ENCODE results near the gene UGT2A2.
"Not testable (repeated sequence)": the region's sequence is repeated elsewhere in the genome, so short reads cannot be mapped to it uniquely, and the experiment has no call there.

Gene UGT2A2

GRCh38 chr4:69639542-69639941 lies at the start of gene UGT2A2:
Gene UGT2A2 (minus strand): TSS chr4:69639642. CDS start chr4:69639640, 2 bp downstream.
- in situ Hi-C loops (cut with MboI; ENCODE audit: low pct_unique_long_range_greater_than_20kb, low sequenced_read_pairs) = no loop called here
- DNase-seq = no peak

DNA sequence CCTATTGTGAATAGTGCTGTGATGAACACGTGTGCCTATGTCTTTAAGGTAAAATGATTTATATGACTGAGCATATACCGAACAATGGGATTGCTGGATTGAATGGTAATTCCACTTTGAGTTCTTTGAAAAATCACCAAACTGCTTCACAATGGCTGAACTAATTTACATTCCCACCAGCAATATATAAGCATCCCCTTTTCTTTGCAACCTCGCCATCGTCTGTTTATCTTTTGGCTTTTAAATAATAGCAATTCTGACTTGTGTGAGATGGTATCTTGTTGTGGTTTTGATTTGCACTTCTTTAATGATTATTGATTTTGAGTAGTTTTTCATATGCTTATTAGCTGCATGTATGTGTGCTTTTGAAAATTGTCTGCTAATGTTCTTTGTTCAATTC lies 45.4 kb upstream of the UGT2A2 start:
- in situ Hi-C loops (cut with MboI; ENCODE audit: low pct_unique_long_range_greater_than_20kb, low sequenced_read_pairs) = no loop called here
- no peak for DNase-seq

- in situ Hi-C loops (cut with MboI; ENCODE audit: low pct_unique_long_range_greater_than_20kb, low sequenced_read_pairs) = no loop called here
- no peak for DNase-seq
Measured at GRCh38 chr4:69668680-69669079, 29.2 kb upstream of the UGT2A2 start.

DNA sequence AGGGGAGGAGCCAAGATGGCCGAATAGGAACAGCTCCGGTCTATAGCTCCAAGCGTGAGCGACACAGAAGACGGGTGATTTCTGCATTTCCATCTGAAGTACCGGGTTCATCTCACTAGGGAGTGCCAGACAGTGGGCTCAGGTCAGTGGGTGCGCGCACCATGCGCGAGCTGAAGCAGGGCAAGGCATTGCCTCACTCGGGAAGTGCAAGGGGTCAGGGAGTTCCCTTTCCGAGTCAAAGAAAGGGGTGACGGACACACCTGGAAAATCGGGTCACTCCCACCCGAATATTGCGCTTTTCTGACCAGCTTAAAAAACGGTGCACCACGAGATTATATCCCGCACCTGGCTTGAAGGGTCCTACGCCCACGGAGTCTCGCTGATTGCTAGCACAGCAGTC lies 24.6 kb upstream of the UGT2A2 start:
- DNase-seq; in situ Hi-C loops (cut with MboI; ENCODE audit: low pct_unique_long_range_greater_than_20kb, low sequenced_read_pairs): not testable (repeated sequence)

- in situ Hi-C loops (cut with MboI; ENCODE audit: low pct_unique_long_range_greater_than_20kb, low sequenced_read_pairs); DNase-seq: not testable (repeated sequence)
Measured at GRCh38 chr4:69661130-69661803, 21.8 kb upstream of the UGT2A2 start.

DNA sequence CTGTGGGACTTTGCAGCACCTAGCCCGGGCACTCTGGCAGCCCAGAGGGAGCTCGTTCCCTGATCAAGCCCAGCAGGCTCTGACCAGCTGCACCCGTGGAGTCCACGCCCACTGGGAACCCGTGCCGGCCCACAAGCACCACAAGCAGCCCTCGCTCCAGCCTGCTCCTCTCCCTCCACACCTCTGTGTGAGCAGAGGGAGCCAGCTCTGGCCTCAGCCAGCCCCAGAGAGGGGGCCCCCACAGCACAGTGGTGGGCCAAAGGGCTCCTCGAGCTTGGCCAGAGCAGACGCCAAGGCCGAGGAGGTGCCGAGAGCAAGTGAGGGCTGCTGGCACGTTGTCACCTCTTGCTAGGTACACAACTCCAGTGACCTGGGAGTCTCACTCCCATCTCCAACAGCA lies 18.7 kb upstream of the UGT2A2 start:
- in situ Hi-C loops (cut with MboI; ENCODE audit: low pct_unique_long_range_greater_than_20kb, low sequenced_read_pairs) = no loop called here

DNA sequence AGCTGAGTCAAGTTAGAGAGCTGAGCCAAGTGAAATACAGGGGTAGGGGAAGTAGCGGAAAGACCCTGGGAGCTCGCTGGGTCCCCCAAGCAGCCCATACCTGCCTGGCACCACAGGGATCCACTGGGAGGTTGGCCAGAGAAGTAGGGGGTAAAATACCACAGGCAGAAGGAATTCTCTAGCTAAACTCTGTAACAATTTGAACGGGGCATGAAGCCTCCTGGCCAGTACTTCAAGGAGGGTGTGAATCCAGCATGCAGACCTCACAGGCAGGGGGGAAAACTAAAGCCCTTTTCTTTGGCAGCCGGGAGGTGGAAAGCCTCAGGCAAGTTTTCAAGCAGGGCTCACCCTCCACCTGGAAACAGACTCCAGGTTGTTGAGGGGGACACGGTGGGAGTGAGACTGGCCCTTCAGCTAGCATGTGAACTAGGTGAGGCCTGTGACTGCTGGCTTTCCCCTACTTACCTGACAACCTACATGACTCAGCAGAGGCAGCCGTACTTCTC lies 17.3 kb upstream of the UGT2A2 start:
- in situ Hi-C loops (cut with MboI; ENCODE audit: low pct_unique_long_range_greater_than_20kb, low sequenced_read_pairs) = no loop called here
- no peak for DNase-seq

More for the DNA sequence above, 18.7 kb upstream of the UGT2A2 start:
- no peak for DNase-seq

GRCh38 chr4:69653147-69653546 lies 13.7 kb upstream of the UGT2A2 start, which contains the start of gene UGT2A1:
Gene UGT2A1 (minus strand): TSS chr4:69653247. CDS start chr4:69647644, 5,603 bp downstream.
- in situ Hi-C loops (cut with MboI; ENCODE audit: low pct_unique_long_range_greater_than_20kb, low sequenced_read_pairs) = no loop called here
- DNase-seq = no peak

- in situ Hi-C loops (cut with MboI; ENCODE audit: low pct_unique_long_range_greater_than_20kb, low sequenced_read_pairs) = no loop called here
- no peak for DNase-seq
Measured at GRCh38 chr4:69650872-69651271, 11.4 kb upstream of the UGT2A2 start.

GRCh38 chr4:69649629-69650028 lies 10.2 kb upstream of the UGT2A2 start:
- peak; percentile 4 for DNase-seq

DNA sequence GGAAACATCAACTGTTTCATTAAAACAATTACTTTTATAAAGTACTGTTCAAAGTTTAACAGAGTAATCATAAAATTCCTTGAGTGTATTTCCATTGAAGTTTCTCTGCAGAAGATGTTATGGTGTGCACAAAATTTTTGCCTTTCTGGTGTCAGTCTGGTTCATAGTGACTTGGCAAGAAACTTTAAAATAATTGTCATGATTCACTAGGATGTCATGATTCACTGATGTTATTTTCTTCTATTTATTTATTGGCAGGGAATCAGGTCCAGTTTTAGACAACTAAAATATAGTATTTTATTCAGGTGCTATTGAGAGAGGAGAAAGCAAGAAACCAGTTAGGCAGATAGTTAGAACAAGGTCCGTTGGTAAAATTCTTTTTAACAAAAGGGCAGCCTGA lies 9.8 kb upstream of the UGT2A2 start:
- in situ Hi-C loops (cut with MboI; ENCODE audit: low pct_unique_long_range_greater_than_20kb, low sequenced_read_pairs) = no loop called here
- no peak for DNase-seq

More at GRCh38 chr4:69649629-69650028, 10.2 kb upstream of the UGT2A2 start:
- in situ Hi-C loops (cut with MboI; ENCODE audit: low pct_unique_long_range_greater_than_20kb, low sequenced_read_pairs) = no loop called here

DNA sequence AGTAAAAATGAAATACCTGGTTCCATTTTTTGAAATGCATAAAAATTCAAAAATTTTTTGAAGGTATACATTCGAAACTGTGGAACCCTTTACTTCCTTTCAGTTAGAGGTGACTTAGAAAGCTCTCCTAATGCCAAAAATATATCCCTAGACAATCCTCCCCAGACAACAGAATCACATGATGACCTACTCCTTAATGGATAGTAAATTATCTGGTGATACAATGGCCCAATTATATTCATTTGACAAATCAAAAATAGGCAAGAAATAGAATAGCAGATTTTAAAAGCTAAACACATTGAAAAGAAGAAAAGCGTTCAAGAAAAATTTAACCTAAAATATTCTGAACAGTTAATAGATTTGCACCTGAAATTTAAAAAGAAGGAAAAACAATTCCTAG lies 3.5 kb upstream of the UGT2A2 start:
- no peak for DNase-seq
- in situ Hi-C loops (cut with MboI; ENCODE audit: low pct_unique_long_range_greater_than_20kb, low sequenced_read_pairs) = no loop called here

DNA sequence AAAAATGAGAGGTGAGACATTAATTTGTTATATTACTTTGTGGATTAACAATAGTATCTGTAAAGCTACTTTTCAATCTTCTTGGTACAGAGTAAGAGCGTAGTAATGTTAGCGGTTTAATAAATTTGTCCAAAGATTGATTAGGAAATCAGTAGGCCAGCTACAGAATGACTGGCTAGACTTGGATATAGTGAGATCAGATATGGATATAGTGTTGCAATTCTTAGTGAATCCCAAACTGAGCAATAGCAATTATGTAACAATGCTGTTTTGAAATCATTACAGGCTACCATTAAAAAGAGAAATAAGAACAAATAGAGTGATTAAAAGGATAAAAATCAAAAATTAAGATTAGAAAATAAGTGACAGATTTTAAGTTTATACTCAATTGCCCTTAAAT lies 847 bp upstream of the UGT2A2 start:
- no peak for DNase-seq
- in situ Hi-C loops (cut with MboI; ENCODE audit: low pct_unique_long_range_greater_than_20kb, low sequenced_read_pairs) = no loop called here

GRCh38 chr4:69617083-69617694 lies 22.3 kb downstream of the UGT2A2 start:
- peak; percentile 53 for DNase-seq
- in situ Hi-C loops (cut with MboI; ENCODE audit: low pct_unique_long_range_greater_than_20kb, low sequenced_read_pairs) = no loop called here

DNA sequence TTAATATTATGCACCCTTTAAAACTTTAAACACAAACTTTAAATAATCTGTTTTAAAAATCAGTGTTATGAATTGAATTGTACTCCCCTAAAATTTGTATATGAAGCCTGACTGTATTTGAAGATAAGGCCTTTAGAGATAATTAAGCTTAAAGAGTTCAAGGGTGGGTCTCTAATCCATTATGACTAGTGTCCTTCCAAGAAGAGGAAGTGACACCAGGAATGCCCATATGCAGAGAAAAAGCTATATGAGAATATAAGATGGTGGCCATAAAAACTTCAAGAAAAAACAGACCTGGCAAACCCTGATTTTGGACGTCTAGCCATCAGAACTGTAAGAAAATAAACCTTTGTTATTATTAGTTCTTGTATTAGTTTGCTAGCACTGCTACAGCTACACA lies 29.0 kb downstream of the UGT2A2 start:
- peak; percentile 8 for DNase-seq
- in situ Hi-C loops (cut with MboI; ENCODE audit: low pct_unique_long_range_greater_than_20kb, low sequenced_read_pairs) = no loop called here

DNA sequence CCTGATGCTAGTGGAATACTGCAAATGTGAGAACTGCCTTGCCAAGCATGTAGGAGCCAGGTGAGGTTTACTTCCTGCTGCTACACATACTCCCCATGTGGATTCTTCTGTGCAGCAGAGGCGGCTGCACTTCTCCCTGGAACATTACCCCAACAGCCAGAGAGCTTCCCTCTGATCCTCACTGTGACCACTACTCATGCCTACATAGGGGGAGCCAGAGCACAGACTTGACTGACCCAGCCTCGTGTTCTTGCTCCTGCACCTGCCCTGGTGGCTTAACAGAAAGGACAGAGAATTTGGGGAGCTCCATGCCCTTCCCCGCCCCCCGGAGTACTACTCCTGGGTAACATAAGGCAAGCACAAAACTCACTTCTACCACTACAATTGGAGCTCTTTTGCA lies 38.4 kb downstream of the UGT2A2 start:
- no peak for DNase-seq
- in situ Hi-C loops (cut with MboI; ENCODE audit: low pct_unique_long_range_greater_than_20kb, low sequenced_read_pairs) = no loop called here

- no peak for DNase-seq
- in situ Hi-C loops (cut with MboI; ENCODE audit: low pct_unique_long_range_greater_than_20kb, low sequenced_read_pairs) = no loop called here
Measured at GRCh38 chr4:69600013-69600412, 39.4 kb downstream of the UGT2A2 start.

GRCh38 chr4:69594382-69594781 lies 45.1 kb downstream of the UGT2A2 start:
- DNase-seq = no peak
- in situ Hi-C loops (cut with MboI; ENCODE audit: low pct_unique_long_range_greater_than_20kb, low sequenced_read_pairs) = no loop called here

- in situ Hi-C loops (cut with MboI; ENCODE audit: low pct_unique_long_range_greater_than_20kb, low sequenced_read_pairs) = no loop called here
- no peak for DNase-seq
Measured at GRCh38 chr4:69591364-69591763, 48.1 kb downstream of the UGT2A2 start.

GRCh38 chr4:69589884-69590283 lies 49.6 kb downstream of the UGT2A2 start:
- in situ Hi-C loops (cut with MboI; ENCODE audit: low pct_unique_long_range_greater_than_20kb, low sequenced_read_pairs) = no loop called here
- no peak for DNase-seq

DNA sequence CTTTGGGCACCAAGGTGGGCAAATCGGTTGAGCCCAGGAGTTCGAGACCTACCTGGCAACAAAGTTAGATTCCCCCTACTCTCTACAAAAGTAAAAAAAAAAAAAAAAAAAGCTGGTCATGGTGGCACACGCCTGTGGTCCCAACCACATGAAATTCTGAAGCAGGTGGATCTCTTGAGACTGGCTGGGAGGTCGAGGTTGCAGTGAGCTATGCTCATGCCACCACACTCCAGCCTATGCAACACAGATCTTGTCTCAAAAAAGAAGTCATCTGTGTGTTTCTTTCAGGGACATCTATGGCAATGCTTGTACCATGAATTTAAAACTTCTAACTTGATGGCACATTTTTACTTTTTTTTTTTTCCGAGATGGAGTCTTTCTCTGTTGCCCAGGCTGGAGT lies 55.3 kb downstream of the UGT2A2 start:
- in situ Hi-C loops (cut with MboI; ENCODE audit: low pct_unique_long_range_greater_than_20kb, low sequenced_read_pairs) = no loop called here
- DNase-seq = no peak

Measured in KBM-7 (cell line).